ENCODE measurements around the gene CDH13.

Gene CDH13

DNA sequence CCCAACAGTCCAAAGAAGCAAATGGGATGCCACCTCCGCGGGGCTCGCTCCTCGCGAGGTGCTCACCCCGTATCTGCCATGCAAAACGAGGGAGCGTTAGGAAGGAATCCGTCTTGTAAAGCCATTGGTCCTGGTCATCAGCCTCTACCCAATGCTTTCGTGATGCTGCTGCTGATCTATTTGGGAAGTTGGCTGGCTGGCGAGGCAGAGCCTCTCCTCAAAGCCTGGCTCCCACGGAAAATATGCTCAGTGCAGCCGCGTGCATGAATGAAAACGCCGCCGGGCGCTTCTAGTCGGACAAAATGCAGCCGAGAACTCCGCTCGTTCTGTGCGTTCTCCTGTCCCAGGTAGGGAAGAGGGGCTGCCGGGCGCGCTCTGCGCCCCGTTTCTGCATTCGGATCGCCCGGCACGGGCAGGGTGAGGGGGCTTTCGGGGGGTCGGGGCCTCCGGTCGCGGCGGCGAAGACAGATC lies at the start of gene CDH13:
TSS of gene CDH13 (plus strand) at position 179 of the 471 bp plus-strand sequence.
- no peak for DNase-seq

DNA sequence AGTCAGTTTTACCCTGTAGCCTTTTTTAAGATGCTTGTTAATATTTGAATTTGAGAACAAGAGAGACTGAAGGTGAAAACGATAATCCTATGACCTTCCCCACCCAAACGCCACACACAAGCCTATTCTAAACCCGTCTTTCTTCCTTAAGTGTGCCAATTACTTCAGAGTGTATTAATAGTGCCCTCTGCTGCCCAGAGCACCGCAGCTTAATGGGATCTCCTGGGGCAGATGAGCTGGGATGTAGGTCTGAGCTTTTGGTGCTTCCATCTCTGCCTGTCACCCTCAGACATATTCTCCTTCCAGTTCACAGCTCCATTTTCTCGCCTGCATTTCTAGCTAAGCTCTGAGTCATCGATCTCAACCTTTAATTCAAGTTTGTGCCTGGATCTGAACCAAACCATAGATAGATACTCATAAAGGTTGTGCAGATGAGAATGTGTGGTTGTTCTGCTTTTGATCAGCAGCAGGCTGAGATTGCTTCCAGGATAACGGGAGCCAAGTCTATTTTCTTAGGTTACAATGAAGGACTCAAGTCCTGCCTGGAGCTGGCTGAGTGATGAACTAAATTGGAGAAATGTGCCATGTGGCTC lies 46.4 kb upstream of the CDH13 start:
- DNase-seq = peak in 1 of 3 donors; percentile 1

DNA sequence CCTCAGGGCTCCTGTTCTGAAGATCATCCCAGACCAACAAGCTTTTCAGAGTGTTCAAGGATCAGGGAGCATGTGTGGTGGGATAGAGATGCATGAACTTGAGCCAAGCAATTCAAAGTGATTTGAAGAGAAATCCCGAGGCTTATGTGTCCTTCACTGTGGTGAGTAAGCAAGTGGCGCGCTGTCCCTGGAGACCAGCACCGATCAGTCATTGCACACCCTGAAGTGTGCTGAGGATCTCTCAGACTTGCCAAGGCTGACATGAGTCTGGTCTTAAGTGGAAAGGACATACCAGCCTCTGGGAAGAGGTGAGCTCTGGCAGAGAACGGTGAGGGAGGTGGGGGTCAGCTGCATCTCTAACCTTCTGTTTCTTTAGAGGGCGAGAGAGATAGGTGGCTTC lies 43.8 kb upstream of the CDH13 start:
- no peak for DNase-seq

DNA sequence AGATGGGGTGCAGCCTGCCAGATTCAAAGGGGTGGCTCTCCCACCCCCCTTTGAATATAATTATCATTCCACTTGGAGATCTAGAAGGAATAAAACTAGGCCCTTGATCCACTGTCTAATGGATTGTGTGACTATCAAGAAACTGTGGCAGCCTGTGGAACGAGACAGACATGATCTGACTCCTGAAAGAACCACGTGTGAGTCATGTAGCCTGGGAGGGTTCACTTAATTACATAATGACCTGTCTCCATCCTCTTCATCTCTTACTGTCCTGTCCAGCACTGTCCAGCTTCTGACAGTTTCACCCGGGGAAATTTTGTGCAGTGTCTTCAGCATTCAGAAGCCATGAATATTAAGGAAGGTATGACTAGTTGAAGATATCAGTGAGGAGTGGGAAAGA lies 43.3 kb upstream of the CDH13 start:
- no peak for DNase-seq

DNA sequence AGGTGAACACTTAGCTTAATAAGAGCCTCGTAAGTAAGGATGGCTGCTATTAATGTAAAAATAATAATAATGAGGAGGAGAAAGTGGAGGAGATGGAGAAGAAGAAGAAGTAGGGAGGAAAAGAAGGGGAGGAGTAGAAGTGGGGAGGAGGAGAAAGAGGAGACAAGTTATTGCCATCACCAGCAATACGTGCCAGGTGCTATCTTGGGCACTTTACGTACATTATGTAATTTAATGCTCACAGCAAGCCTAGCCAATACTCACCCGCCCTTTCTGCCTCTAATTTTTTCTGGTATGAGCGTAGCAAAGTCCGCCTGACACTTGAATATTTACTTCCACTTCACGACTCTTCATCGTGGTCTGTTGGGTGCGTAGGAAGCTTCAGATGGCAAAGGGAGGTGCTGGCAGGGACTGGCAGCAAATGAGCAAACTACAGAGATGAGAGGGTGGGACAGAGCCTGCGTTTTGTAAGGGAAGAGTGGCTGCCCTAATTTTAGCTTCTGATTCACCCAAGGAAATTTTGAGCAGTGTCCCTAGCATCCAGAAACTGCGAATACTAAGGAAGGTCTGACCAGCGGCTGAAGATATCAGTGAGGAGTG lies 42.1 kb upstream of the CDH13 start:
- no peak for DNase-seq

DNA sequence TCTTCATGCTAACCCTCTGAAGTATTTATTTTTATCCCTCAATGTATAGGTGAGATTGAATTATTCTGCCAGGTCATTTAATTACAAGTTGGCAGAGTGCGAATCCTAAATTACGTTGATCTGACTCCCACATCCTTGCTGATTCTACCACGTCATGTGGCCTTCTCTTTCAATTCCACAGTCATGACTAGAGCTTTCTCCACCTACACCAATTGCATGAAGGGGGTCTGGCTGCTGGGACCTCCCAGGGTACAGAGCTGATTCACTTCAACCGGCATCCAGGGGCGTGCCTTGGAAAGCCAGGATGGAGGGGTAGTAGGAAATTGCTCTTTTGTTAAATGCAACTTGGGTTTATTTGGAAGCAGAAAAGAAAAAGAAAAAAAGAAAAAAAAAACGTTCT lies 41.1 kb upstream of the CDH13 start:
- DNase-seq = no peak

DNA sequence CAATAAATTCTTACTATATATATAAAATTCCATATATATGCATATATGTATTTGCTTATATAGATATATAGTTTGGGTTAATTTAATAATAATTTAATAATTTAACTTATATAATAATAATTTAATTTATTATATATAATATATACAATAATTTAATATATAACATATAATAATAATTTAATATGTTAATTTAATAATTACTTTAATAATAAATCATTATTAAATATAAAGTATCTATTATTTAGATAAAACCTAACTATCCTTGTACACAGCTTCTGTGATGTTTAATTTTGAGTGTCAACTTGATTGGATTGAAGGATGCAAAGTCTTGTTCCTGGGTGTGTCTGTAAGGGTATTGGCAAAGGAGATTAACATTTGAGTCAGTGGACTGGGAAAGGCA lies 40.6 kb upstream of the CDH13 start:
- DNase-seq = no peak

DNA sequence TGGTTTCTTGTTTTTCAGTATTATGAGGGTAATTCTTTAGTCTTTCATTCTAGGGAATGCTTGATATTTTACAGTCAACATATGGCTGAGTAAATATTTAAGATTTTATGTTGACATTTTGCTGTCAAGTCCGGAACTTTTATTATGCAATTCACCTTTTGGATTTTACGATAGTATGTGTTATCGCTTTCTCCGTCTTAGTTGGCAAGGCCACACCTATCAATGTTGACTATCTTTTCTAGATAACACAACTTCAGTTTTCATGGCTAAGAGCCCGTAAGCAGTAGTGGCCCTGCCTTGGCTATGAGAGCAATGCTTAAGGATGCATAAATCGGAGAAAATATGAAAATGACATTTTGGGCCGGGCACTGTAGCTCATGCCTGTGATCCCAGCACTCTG lies 39.5 kb upstream of the CDH13 start:
- no peak for DNase-seq

DNA sequence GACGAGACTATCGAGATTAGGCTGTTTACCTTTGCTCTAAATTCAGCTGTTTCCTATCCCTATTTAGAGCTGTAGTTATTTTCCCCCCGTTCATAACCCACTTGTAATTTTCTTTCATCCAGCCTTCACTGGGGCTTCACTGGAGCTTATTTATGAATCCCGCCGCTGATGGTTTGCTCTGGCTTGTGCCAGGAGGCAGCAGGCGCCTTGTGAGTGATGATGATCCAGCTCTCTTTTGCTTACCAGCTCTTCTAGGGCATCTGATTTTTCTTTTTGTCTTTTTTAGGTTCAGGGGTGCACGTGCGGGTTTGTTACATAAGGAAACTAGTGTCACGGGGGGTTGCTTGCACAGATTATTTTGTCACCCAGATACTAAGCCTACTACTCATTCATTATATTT lies 37.4 kb upstream of the CDH13 start:
- DNase-seq = no peak

DNA sequence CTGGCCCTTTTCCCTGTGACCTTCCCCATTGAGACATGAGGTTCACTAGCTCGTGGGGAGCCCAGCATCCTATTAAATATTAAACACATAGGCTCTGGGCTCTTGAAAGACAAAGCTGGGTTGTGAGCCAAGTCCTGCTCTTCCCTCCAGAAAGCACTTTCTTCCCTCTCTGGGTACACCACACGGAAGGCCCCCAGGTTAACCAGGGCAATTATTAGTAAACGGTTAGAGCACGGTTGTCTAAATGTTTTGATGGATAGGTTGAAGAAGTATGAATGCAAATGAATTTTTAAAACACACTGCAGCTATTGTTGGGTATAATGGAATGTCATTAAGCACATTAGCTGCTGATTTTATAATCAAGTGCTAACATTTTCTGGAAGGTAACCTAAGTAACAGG lies 32.7 kb upstream of the CDH13 start:
- DNase-seq = no peak

DNA sequence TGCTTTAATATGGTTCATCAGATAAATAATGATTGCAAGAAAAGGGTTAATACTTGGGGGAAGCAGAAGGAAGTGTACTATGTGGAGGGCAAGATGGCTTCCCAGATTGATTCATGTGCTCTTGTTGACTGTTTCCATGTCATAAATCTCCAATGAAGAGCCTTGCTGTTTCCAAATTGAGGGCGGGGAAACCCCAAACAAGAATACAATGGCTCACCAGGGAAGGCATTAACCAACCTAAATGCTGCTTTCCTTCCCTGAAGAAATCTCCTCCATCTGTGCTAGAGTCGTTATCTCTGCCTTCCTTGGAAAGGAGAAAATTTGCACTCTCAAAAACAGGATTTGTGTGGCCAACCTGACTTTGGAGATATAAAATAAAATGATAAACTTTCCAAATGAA lies 28.0 kb upstream of the CDH13 start:
- DNase-seq = no peak

DNA sequence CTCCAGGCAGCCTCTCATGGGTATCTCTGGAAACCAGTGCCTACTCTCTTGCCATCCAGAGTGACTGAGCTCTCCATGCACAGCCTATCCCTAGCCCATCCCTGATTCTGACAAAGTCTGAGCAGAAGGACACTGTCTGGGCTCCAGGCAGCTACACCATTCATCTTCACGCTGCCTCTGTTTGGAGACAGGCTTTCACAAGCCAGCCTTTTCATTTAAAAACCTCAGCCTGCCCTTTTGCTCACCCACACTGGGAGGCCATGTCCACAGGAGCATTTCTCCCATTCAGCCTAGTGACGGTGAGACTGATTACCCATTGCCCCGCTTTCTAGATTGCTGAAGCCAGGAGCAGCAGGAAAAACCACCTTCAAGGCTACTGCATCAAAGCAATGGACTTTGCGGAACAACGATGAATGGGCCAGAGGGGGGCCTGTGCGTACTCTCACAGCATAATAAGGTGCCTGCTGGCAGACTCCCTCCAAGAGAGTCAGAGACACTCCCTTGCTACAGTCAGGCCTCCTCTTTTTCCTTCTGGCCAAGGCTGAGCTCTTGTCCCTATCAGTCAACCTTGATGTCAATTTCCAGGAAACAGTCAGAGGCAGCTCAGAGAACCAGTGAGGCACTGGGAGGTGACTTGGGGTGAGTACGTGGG lies 24.7 kb upstream of the CDH13 start:
- DNase-seq = no peak

DNA sequence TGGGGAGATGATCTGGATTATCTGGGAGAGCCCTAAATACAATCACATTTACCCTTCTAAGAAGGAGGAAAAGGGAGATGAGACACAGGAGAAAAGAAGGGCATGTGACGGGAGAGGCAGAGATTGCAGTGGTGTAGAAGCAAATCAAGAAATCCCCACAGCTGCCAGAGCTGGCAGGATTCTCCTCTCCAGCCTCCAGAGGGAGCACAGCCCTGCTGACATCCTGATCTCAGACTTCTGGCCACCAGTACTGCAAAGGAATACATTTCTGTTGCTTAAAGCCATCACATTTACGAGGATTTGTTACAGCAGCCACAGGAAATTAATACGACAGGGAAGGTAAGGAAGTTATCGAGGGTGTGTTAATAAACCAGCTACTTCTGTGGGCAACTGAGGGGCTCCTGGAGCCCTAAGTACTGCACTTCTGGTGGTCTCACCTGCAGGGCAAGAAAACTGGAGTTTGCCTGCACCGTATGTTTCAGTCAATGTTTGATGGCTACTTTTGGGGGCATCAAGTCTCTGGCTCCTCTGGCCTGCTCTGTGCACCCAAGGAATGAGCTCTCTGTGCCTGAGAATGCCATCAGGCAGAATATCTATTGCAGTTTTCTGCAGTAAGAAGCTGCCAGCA lies 22.9 kb upstream of the CDH13 start:
- DNase-seq = peak in 2 of 3 donors; percentile 7

DNA sequence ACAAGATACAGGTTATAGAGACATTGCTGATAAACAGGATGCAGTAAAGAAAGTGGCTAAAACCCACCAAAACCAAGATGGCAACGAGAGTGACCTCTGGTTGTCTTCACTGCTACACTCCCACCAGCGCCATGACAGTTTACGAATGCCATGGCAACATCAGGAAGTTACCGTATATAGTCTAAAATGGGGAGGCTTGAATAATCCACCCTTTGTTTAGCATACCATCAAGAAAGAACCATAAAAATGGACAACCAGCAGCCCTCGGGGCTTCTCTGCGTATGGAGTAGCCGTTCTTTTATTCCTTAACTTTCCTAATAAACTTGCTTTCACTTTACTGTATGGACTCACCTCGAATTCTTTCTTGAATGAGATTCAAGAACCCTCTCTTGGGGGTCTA lies 21.7 kb upstream of the CDH13 start:
- DNase-seq = no peak

DNA sequence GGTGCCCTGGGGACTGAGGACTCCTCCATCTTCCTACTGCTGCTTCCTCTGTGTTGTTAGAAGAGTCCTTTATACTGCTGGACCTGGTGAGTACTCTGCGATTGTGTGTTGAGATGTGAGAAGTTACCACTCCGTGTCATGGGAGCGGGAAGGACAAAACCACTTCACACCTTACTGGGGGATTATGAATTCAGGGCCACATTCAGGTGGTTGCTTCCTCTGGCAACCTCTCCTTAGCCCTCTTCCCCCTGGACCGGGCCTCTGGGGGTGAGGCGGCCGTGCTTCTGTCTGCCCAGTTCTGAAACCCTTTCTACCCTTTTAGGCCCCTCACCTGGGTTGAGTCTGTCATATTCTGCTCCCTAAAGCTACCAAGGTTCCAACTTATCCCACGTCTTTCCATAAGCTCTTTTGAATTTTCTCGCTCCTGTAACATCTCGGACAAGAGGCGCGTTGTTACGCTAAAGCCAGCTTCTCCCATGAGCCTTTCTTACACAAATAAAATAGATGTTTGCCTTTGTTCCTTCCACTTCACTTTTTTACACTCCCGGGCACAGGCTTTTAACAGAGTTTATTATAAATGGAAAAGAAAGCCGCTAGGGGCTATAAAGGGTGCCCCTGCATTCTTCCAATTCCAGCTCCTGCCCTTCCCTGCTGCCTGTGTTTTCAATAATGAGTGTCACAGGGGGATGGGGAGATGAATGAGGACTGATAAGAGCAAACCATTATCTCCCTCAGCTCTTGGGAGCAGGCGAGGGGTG lies 20.7 kb upstream of the CDH13 start:
- no peak for DNase-seq

DNA sequence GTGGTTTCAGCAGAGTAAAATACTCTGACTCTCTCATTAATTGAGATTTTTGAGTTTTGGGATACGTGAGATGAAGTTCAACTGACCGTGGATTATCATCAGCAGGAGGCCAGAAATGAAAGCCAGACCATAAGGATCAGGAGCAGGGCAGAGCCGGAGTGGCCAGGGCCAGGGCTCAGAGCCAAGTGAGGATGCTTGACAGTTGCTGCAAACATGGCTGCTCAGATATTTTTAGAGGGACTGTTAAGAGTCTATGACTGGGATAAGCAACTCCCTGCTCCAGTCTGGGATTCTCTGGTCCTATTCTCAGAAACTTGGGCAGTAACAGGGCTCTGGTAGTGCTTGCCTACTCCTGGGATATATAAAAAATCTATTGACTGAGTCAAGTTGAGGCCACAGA lies 17.6 kb upstream of the CDH13 start:
- DNase-seq = no peak

DNA sequence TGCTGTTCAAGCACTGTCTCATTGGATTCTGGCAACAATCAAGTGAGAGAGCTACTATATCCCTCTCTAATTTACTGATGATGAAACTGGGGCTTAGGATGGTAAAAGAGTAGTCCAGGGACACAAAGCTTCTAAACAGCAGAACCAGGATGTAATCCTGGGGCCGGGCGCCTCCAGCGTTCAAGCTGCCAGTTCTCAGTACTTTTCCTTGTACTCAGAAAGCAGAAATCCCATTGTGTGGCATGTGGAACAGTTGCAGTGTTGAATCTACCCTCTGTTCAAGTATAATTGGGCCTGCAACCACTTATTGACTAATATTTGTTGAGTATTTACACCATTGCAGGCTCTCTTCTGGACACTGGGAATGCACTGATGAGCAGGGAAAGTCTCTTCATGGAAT lies 14.5 kb upstream of the CDH13 start:
- no peak for DNase-seq

DNA sequence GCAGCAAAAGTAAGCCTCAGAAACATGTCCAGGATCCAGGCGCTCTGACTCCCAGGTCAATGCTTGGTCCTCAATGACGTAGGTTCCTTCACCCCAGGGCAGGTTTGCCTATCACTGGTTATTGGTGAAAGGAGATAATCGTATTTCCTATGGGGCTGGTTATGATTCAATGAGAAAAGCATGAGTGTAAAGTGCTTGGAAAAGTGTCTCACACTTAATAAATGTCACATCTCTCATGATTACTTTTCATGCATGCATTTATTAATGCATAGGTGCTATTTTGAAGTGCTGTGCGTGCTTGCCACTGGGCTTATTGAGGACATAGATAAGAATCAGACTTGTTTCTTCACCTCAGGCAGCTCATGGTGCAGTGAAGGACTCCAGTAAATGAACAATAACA lies 10.4 kb upstream of the CDH13 start:
- DNase-seq = no peak

DNA sequence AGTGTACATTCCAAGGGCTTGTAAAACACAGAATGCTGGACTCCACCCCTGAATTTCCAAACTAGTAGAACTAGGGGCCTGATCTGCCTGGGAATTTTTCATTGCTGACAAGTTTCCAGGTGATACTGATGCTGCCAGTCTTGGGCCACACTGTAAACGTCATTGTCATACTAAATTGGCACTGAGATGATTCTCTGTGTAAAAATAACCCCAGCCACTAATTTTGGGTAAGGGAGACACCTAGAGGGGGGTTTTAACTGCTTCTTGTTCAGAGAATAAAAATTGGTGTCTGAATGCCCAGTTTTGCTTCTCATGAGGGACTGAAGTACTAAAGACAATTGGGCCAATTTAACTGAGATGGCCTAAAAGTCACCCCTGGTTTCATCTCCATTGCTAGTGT lies 5.0 kb upstream of the CDH13 start:
- no peak for DNase-seq

DNA sequence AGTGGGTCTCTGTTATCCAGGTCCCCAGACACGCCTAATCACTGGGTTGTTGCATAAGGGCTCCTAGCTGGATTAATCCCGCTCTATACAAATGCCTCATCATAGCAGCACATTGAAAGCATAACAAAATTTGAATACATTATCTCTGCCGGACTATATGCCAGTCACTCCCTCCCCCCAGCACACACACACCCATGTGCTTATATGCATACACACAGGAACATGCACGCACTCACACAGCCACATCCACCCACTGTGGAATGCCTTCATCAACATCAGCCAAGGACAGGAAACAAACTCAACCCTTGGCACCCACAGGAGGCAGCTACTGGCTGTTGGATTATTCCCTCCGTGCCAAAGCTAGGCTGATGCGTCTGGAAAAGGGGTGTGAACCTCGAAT lies 3.5 kb upstream of the CDH13 start:
- no peak for DNase-seq

DNA sequence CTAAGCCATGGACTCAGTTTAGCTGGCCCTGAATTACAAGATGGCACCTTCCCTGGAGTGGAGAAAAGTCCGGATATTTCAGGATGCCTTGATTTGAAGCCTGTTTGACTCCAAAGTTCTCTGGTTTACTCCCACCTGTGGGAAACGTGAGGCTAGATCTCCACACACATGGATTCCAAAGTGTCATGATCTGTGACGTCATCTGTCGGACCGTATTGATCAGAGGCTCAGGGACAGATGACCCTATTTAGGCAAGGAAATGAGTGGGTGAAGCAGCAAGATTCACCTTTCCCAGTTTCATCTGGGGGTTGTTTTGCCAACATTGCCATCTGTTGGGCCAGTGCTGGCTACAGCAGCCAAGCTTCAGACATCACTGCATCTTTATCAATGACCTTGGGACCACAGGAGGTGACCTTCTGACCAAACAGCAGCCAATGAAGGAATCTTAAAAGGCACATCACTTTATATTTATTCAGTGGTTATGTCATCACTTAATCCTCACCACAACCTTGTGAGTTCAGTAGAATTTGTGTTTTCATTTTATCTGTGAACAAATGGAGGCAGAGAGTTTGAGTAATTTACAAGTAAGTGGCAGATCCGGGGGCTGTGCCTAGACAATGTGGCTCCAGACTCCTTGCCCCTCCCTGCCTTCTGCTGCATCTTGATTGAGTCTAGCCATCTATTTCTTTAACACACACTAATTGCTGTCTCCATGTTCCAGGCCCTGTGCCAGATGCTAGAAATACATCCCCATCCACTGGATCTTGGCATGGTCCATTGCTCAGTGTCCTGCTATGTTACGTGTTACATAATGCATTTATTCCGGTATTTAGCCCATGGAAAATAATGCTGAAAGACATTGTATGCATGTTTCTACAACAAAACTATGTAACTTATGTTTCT lies 1.5 kb upstream of the CDH13 start:
- DNase-seq = no peak

DNA sequence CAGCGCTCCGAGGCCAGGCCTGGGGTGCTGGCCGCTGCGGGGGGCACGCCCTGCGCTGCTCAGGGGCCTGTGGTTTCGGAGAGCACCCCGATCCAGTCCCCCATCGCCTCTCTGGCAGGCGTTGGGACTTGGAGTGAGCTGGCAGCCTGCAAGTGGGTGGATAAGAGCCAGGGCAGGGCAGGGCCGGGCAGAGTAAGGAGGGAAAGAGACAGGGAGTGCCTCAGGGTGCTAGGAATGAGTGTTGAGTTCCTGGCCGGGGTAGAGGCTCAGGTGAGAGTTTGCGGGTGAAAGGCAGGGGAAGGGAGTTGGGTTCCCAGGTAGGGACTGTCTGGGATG lies 1.3 kb downstream of the CDH13 start:
- DNase-seq = no peak

DNA sequence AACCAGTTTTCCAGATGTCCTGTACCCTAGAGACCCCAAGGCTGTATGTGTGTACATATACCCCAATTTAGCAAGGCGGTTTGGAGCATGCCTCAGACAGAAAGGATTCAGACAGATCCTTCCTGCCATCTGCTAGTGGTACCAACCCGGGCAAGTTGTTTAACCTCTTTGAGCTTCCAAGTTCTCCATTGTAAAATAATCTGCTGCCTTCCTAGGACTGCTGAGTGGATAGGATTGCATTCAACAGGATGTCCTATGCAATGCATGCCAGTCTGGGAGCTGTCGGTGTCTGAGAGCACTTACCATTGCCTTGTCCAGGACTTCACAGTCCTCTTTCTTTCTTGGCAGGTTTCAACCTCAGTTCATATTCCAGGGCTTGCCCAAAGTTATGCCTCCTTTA lies 1.9 kb downstream of the CDH13 start:
- no peak for DNase-seq

Measured in suppressor macrophage treated with lipopolysaccharide for 1 hour (primary cell).